ENCODE results near the gene MFSD6L.

The MFSD6L gene

DNA sequence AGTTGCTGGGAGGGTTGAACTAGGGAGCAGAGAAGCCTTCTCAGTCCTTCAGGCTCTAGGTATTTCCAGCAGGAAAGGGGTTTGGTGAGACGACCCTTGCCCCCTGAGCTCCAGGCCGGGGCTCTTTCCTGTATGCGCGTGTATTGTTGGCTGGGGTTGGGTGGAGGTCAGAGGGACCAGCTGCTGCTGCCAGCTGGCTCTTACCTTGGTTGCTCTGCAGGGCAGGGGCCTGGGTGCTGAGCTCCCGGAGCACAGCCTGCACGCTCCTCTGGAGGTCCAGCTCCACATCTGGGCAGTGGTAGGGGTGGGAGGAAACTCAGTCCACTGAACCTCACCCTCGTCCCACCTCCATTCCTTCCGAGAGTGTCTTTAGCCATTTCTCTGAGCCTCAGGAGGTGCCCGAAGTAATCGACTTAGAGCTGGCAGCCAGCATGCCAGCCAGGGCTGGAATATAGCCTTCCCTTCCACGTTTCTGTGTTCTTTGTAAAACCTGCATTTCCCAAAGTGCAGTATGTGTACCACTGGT is 40.3 kb upstream of the MFSD6L start:
- Histone ChIP-seq H3K9me3 (ENCODE audit: control insufficient read depth, insufficient read depth, low read length) (no peaks in the 10 kb centered on the region), H3K36me3 (ENCODE audit: control insufficient read depth, low read length) (no peaks in the 10 kb centered on the region), H3K4me1 (ENCODE audit: control insufficient read depth, low read length) (no peaks in the 10 kb centered on the region), H3K79me2 (ENCODE audit: control insufficient read depth, low read length) (no peaks in the 10 kb centered on the region), H4K20me1 (ENCODE audit: control insufficient read depth, insufficient read depth, low read depth, low read length) (no peaks in the 10 kb centered on the region), H3K4me2 (ENCODE audit: low read length) (no peak overlapping the region), H3K27me3 (ENCODE audit: control insufficient read depth, low read length) (peaks cover 3% of the 10 kb centered on the region), H3K27ac (ENCODE audit: low read depth, low read length) (no peak overlapping the region), H3F3A (ENCODE audit: control insufficient read depth, insufficient read depth) (no peaks in the 10 kb centered on the region), H3K4me3 (ENCODE audit: low read length) (no peak overlapping the region), H3K9me2 (replicated peaks; ENCODE audit: control insufficient read depth, low read length) (no peaks in the 10 kb centered on the region)
- TF ChIP-seq EZH2phosphoT487 (IDR thresholded peaks at IDR 0.05; ENCODE audit: borderline replicate concordance, low read length), result no peak
- TF ChIP-seq, protein P1, sequence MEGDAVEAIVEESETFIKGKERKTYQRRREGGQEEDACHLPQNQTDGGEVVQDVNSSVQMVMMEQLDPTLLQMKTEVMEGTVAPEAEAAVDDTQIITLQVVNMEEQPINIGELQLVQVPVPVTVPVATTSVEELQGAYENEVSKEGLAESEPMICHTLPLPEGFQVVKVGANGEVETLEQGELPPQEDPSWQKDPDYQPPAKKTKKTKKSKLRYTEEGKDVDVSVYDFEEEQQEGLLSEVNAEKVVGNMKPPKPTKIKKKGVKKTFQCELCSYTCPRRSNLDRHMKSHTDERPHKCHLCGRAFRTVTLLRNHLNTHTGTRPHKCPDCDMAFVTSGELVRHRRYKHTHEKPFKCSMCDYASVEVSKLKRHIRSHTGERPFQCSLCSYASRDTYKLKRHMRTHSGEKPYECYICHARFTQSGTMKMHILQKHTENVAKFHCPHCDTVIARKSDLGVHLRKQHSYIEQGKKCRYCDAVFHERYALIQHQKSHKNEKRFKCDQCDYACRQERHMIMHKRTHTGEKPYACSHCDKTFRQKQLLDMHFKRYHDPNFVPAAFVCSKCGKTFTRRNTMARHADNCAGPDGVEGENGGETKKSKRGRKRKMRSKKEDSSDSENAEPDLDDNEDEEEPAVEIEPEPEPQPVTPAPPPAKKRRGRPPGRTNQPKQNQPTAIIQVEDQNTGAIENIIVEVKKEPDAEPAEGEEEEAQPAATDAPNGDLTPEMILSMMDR (IDR thresholded peaks at IDR 0.05; ENCODE audit: low read depth, low read length, poor library complexity, severe bottlenecking), result no peak

DNA sequence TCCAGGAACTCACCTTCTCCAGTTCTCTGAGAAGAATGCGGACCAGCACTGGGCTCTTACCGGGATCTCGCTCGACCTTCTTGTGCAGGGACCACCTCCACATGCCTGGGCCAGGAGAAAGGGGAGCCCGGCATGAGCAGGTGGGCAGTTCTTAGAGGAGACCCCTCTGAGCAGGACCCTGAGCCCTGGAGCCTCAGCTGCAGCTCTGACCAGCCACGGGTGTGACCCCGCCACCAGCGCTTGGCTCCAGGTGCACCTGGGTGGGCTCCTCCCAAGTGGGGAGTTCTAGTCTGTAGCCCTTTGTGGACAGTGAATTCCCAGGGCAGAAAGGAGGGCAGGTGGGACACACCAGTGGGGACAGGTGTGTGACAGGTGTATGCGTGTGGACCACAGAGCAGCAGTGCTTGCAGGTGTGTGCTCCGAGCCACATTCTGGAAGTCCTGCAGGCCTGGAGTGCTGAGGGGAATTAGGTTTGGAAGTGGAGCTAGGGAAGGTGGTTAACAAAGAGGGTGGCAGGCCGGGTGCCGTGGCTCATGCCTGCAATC is 39.5 kb upstream of the MFSD6L start:
- Histone ChIP-seq H4K20me1 (ENCODE audit: control insufficient read depth, insufficient read depth, low read depth, low read length) (no peaks in the 10 kb centered on the region), H3K27ac (ENCODE audit: low read depth, low read length) (no peak overlapping the region), H3K36me3 (ENCODE audit: control insufficient read depth, low read length) (no peaks in the 10 kb centered on the region), H3K4me2 (ENCODE audit: low read length) (no peak overlapping the region), H3K27me3 (ENCODE audit: control insufficient read depth, low read length) (peaks cover 3% of the 10 kb centered on the region), H3K4me1 (ENCODE audit: control insufficient read depth, low read length) (no peaks in the 10 kb centered on the region), H3K79me2 (ENCODE audit: control insufficient read depth, low read length) (no peaks in the 10 kb centered on the region), H3K9me2 (replicated peaks; ENCODE audit: control insufficient read depth, low read length) (no peaks in the 10 kb centered on the region), H3K9me3 (ENCODE audit: control insufficient read depth, insufficient read depth, low read length) (no peaks in the 10 kb centered on the region), H3K4me3 (ENCODE audit: low read length) (no peak overlapping the region), H3F3A (ENCODE audit: control insufficient read depth, insufficient read depth) (no peaks in the 10 kb centered on the region)
- TF ChIP-seq, protein P1 (IDR thresholded peaks at IDR 0.05; ENCODE audit: low read depth, low read length, poor library complexity, severe bottlenecking), result no peak
- TF ChIP-seq EZH2phosphoT487 (IDR thresholded peaks at IDR 0.05; ENCODE audit: borderline replicate concordance, low read length), result no peak

DNA sequence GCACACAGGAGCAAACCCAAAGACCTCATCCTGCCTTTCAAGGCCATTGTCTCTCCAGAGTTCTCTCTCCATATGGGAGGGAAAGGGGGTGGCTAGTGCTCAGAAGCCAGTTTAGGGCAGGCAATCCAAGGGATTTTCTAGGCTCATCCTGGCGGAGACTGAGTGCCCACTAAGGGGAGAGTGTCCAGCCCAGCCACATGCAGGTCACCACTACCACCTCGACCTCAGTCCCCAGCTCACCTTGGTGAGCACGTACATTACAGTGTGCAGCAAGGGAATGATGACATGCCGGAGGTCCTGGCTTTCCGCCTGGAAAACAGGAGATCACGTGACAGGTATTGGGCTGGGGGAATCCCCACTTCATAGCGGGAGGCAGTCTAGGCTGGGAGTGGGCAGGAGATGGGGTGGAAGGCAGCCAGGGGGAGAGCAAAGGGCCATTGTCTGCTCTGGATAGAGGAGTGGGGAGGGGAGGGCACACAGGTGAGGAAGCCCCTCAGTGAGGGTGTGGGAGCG is 38.5 kb upstream of the MFSD6L start:
- no peaks in the 10 kb centered on the region for H3K4me1 ChIP-seq (ENCODE audit: control insufficient read depth, low read length)

More for the DNA sequence above, 38.5 kb upstream of the MFSD6L start:
- Histone ChIP-seq H3K79me2 (ENCODE audit: control insufficient read depth, low read length) (no peaks in the 10 kb centered on the region), H3K27ac (ENCODE audit: low read depth, low read length) (no peak overlapping the region), H3K4me3 (ENCODE audit: low read length) (no peak overlapping the region), H3K4me2 (ENCODE audit: low read length) (no peak overlapping the region), H4K20me1 (ENCODE audit: control insufficient read depth, insufficient read depth, low read depth, low read length) (no peaks in the 10 kb centered on the region), H3K27me3 (ENCODE audit: control insufficient read depth, low read length) (peaks cover 3% of the 10 kb centered on the region), H3K9me2 (replicated peaks; ENCODE audit: control insufficient read depth, low read length) (no peaks in the 10 kb centered on the region), H3K9me3 (ENCODE audit: control insufficient read depth, insufficient read depth, low read length) (no peaks in the 10 kb centered on the region), H3F3A (ENCODE audit: control insufficient read depth, insufficient read depth) (no peaks in the 10 kb centered on the region), H3K36me3 (ENCODE audit: control insufficient read depth, low read length) (no peaks in the 10 kb centered on the region)
- TF ChIP-seq EZH2phosphoT487 (IDR thresholded peaks at IDR 0.05; ENCODE audit: borderline replicate concordance, low read length), result no peak
- TF ChIP-seq, protein P1 (IDR thresholded peaks at IDR 0.05; ENCODE audit: low read depth, low read length, poor library complexity, severe bottlenecking), result no peak
